ENCODE measurements around the gene LRRC4. TPM values are rescaled to one million over a fixed set of nuclear protein-coding genes. Genes with fewer than 3 reads are reported as not detected.

Gene LRRC4
- total RNA-seq, 2 donors from 2014 or later, result 1.5 TPM

- Histone ChIP-seq H3K27me3 (ENCODE audit: control insufficient read depth, insufficient read depth, low read length, poor library complexity, severe bottlenecking) (no peaks in the 10 kb centered on the region), H3K4me1 (ENCODE audit: control insufficient read depth, insufficient read depth, low read length) (no peaks in the 10 kb centered on the region), H3K9me3 (ENCODE audit: control insufficient read depth, low read length) (no peaks in the 10 kb centered on the region), H3K9ac (ENCODE audit: extremely low read depth, low read length, poor library complexity, severe bottlenecking) (no peak overlapping the region), H3K36me3 (ENCODE audit: control insufficient read depth, insufficient read depth, low read length) (peaks cover 44% of the 10 kb centered on the region), H3K27ac (ENCODE audit: low read depth, low read length) (no peak overlapping the region), H3K4me3 (ENCODE audit: low read length) (no peak overlapping the region)
- Mint-ChIP-seq H3K27me3 (ENCODE audit: insufficient read depth) (no peaks in the 10 kb centered on the region), H3K36me3 (ENCODE audit: low read depth) (peaks cover 17% of the 10 kb centered on the region), H3K4me1 (peaks cover 3% of the 10 kb centered on the region), H3K4me3 (no peak overlapping the region), H3K9me3 (no peaks in the 10 kb centered on the region), H3K27ac (no peak overlapping the region)
- no peak for TF ChIP-seq CTCF (conservative IDR thresholded peaks at IDR 0.05)
- DNase-seq, result no peak
- WGBS, 2 experiments (ENCODE audit: insufficient coverage in 1 of 2, insufficient read length in 1 of 2), result 96 to 100% methylated on average over 2 to 3 of the region's 3 CpGs
Measured at GRCh38 chr7:128003167-128003566, 28.1 kb downstream of the LRRC4 start.

DNA sequence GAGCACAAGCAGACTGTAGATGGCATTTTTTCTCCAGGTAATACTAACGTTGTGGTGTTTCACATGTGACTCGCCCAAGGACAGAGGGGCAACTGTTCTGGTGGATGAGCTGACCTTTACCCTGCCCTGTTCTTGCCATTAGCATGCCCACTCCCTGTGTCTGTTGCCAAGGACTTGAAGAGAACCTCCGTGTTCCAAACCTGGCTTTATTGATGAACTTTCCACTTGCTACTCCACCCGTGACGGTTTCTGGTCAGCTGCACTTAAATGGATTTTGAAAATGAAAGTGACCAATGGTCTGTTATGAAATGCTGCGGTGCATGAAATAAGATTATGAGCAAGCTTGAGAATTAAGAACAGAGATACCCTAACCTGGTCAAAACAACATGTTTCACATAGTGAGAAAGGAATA lies 30.4 kb downstream of the LRRC4 start:
- H3K27me3 Mint-ChIP-seq (ENCODE audit: insufficient read depth), result no peaks in the 10 kb centered on the region
- Histone ChIP-seq H3K9me3 (ENCODE audit: control insufficient read depth, low read length) (no peaks in the 10 kb centered on the region), H3K27me3 (ENCODE audit: control insufficient read depth, insufficient read depth, low read length, poor library complexity, severe bottlenecking) (no peaks in the 10 kb centered on the region), H3K4me1 (ENCODE audit: control insufficient read depth, insufficient read depth, low read length) (peaks cover 5% of the 10 kb centered on the region), H3K4me3 (ENCODE audit: low read length) (no peak overlapping the region), H3K27ac (ENCODE audit: low read depth, low read length) (no peak overlapping the region), H3K9ac (ENCODE audit: extremely low read depth, low read length, poor library complexity, severe bottlenecking) (no peak overlapping the region), H3K36me3 (ENCODE audit: control insufficient read depth, insufficient read depth, low read length) (peaks cover 54% of the 10 kb centered on the region)
- peaks cover 16% of the 10 kb centered on the region for H3K36me3 Mint-ChIP-seq (ENCODE audit: low read depth)
- H3K9me3 Mint-ChIP-seq, result no peaks in the 10 kb centered on the region
- peaks cover 22% of the 10 kb centered on the region for H3K4me1 Mint-ChIP-seq
- no peak overlapping the region for H3K27ac Mint-ChIP-seq
- H3K4me3 Mint-ChIP-seq, result no peak overlapping the region
- DNase-seq, result no peak
- TF ChIP-seq CTCF (conservative IDR thresholded peaks at IDR 0.05), result no peak
- WGBS, 2 experiments (ENCODE audit: insufficient coverage in 1 of 2, insufficient read length in 1 of 2), result 96% methylated on average over 3 to 6 of the region's 6 CpGs

DNA sequence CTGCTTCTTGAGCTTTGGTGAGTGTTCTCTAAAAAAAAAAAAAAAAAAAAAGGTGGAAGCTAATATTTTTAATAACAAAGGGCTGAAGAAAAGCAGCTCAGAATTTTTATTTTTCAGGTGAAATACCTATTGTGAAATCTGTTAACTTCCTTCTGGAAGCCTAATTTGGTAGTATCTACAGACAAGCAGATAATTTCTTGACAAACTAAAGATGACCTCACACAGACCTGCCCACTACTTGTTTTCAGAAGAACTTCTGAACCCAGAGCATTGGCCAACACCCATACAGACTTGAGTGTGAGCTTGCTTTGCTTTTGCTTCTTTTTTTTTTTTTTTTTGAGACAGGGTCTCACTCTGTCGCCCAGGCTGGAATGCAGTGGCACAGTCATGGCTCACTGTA lies 31.2 kb downstream of the LRRC4 start:
- no peak for TF ChIP-seq CTCF (conservative IDR thresholded peaks at IDR 0.05)
- H3K36me3 ChIP-seq (ENCODE audit: control insufficient read depth, insufficient read depth, low read length), result peaks cover 47% of the 10 kb centered on the region
- no peak for DNase-seq
- Mint-ChIP-seq H3K4me1 (peaks cover 27% of the 10 kb centered on the region), H3K27me3 (ENCODE audit: insufficient read depth) (no peaks in the 10 kb centered on the region), H3K36me3 (ENCODE audit: low read depth) (peaks cover 16% of the 10 kb centered on the region), H3K4me3 (no peak overlapping the region), H3K27ac (no peak overlapping the region), H3K9me3 (no peaks in the 10 kb centered on the region)
- H3K27me3 ChIP-seq (ENCODE audit: control insufficient read depth, insufficient read depth, low read length, poor library complexity, severe bottlenecking), result no peaks in the 10 kb centered on the region
- H3K4me3 ChIP-seq (ENCODE audit: low read length), result no peak overlapping the region
- no peaks in the 10 kb centered on the region for H3K9me3 ChIP-seq (ENCODE audit: control insufficient read depth, low read length)
- no peak overlapping the region for H3K27ac ChIP-seq (ENCODE audit: low read depth, low read length)
- peaks cover 11% of the 10 kb centered on the region for H3K4me1 ChIP-seq (ENCODE audit: control insufficient read depth, insufficient read depth, low read length)
- 88% methylated on average over 1 of the region's 1 CpG; no CpG with 5 or more reads in 1 of the 2 experiments for WGBS, 2 experiments (ENCODE audit: insufficient coverage in 1 of 2, insufficient read length in 1 of 2)
- H3K9ac ChIP-seq (ENCODE audit: extremely low read depth, low read length, poor library complexity, severe bottlenecking), result no peak overlapping the region
